Ishikawa (cell line): Measurements from ENCODE around the gene ENDOG.

Experiments used
- CEBPB ChIP-seq: IDR thresholded peaks from 2 replicates; pipeline ENCODE4 v1.6.1; 2012
- CREB1 ChIP-seq: IDR thresholded peaks from 2 replicates; pipeline ENCODE4 v1.6.1; 2012; ENCODE audit warnings: low read depth
- EGR1 ChIP-seq: IDR thresholded peaks from 2 replicates; pipeline ENCODE4 v1.6.1; 2012
- EP300 ChIP-seq: IDR thresholded peaks from 2 replicates; pipeline ENCODE4 v1.6.1; 2012; ENCODE audit warnings: borderline replicate concordance
- FOXM1 ChIP-seq: IDR thresholded peaks from 2 replicates; pipeline ENCODE4 v1.6.1; 2012; ENCODE audit warnings: low read depth, borderline replicate concordance
- MAX ChIP-seq: IDR thresholded peaks from 2 replicates; pipeline ENCODE4 v1.6.1; 2012
- NFIC ChIP-seq: IDR thresholded peaks from 2 replicates; pipeline ENCODE4 v1.6.1; 2012
- RAD21 ChIP-seq: IDR thresholded peaks from 2 replicates; pipeline ENCODE4 v1.6.1; 2012; ENCODE audit warnings: low read depth
- REST ChIP-seq: IDR thresholded peaks from 2 replicates; pipeline ENCODE4 v1.6.1; 2012; ENCODE audit warnings: low read depth, mild to moderate bottlenecking
- TAF1 ChIP-seq: IDR thresholded peaks from 2 replicates; pipeline ENCODE4 v1.6.1; 2012; ENCODE audit warnings: low read depth, mild to moderate bottlenecking
- TCF12 ChIP-seq: IDR thresholded peaks from 2 replicates; pipeline ENCODE4 v1.6.1; 2012; ENCODE audit warnings: low read depth
- TEAD4 ChIP-seq: IDR thresholded peaks from 2 replicates; pipeline ENCODE4 v1.6.1; 2012
- USF1 ChIP-seq: IDR thresholded peaks from 2 replicates; pipeline ENCODE4 v1.6.1; 2012
- YY1 ChIP-seq: IDR thresholded peaks from 2 replicates; pipeline ENCODE4 v1.6.1; 2012; ENCODE audit warnings: low read depth
- ZBTB7A ChIP-seq: IDR thresholded peaks from 2 replicates; pipeline ENCODE4 v1.6.1; 2012; ENCODE audit warnings: low read depth

Gene ENDOG

GRCh38 chr9:128828267-128828666 is 10.0 kb downstream of the ENDOG start:
- TF ChIP-seq CEBPB (no peak), TCF12 (no peak), MAX (no peak), FOXM1 (no peak), USF1 (no peak), YY1 (no peak), CREB1 (no peak), NFIC (no peak), TAF1 (no peak), REST (no peak), TEAD4 (no peak), EGR1 (no peak), EP300 (no peak), ZBTB7A (no peak), RAD21 (no peak)

GRCh38 chr9:128828719-128829452 is 10.6 kb downstream of the ENDOG start:
- TF ChIP-seq REST: no peak
- TF ChIP-seq MAX: no peak
- TF ChIP-seq CREB1: no peak
- TF ChIP-seq ZBTB7A: no peak
- TF ChIP-seq CEBPB: no peak
- TF ChIP-seq FOXM1: no peak
- TF ChIP-seq EGR1: no peak
- TF ChIP-seq RAD21: no peak
- no peak for TF ChIP-seq YY1
- no peak for TF ChIP-seq NFIC
- TF ChIP-seq TCF12: no peak

- TF ChIP-seq TCF12 (peak; percentile 52; the same call in 1 of the 2 replicates), MAX (peak; percentile 90), NFIC (no peak), RAD21 (no peak), TAF1 (peak; percentile 92), FOXM1 (no peak), YY1 (peak; percentile 96), TEAD4 (no peak), ZBTB7A (no peak), EP300 (0 out of 2 replicates have a peak, but pooled peaks have one; percentile 13), USF1 (no peak), CREB1 (no peak), REST (no peak), CEBPB (no peak), EGR1 (0 out of 2 replicates have a peak, but pooled peaks have one; percentile 24)
Observed at GRCh38 chr9:128829477-128830251, 11.4 kb downstream of the ENDOG start, which contains the start of gene SPOUT1. TSS of gene SPOUT1 (minus strand) at chr9:128829794. CDS start at chr9:128829780, 14 bp downstream.
